Measurements from ENCODE around the gene SAE1. TPM values are rescaled to one million over a fixed set of nuclear protein-coding genes. Genes with fewer than 3 reads are reported as not detected.
A peak's percentile ranks its signal among the peaks of the same experiment; 100 is the strongest.

The SAE1 gene
- total and polyA plus RNA-seq, 2 experiments from 2014 or later, result 115 to 236 TPM

GRCh38 chr19:47107202-47107952, 23.3 kb upstream of the SAE1 start:
- no peaks in the 10 kb centered on the region for H3K27me3 ChIP-seq (ENCODE audit: insufficient read depth)
- peaks cover 17% of the 10 kb centered on the region; the same call in 1 of the 2 replicates for H3F3A ChIP-seq (replicated peaks; ENCODE audit: low read depth)
- peak overlapping the region; percentile 96 for H3K27ac ChIP-seq (ENCODE audit: low read depth)
- H3K4me2 ChIP-seq, result peak overlapping the region; percentile 93
- TF ChIP-seq ZNF331 (CRISPR knock-in tag; IDR thresholded peaks at IDR 0.05; ENCODE audit: low read depth) (no peak), ZNF462 (CRISPR knock-in tag; IDR thresholded peaks at IDR 0.05) (no peak), REST (IDR thresholded peaks at IDR 0.05; ENCODE audit: unreplicated experiment) (no peak), POLR2AphosphoS5 (IDR thresholded peaks at IDR 0.05; ENCODE audit: low read depth) (no peak), STAT1 (IDR thresholded peaks at IDR 0.05; ENCODE audit: unreplicated experiment) (no peak), NANOG (IDR thresholded peaks at IDR 0.05; ENCODE audit: borderline replicate concordance) (no peak)
- no peak overlapping the region for H3K4me3 ChIP-seq
- no peaks in the 10 kb centered on the region for H4K20me1 ChIP-seq (replicated peaks; ENCODE audit: insufficient read depth)
- peaks cover 16% of the 10 kb centered on the region for H3K27me3 Mint-ChIP-seq (ENCODE audit: insufficient read depth, low read depth, poor library complexity)
- ATAC-seq (no peak), DNase-seq (ENCODE audit: low spot score) (no peak)
- H3K9me2 ChIP-seq (ENCODE audit: insufficient read depth), result no peaks in the 10 kb centered on the region
- H3K9me3 Mint-ChIP-seq, result no peaks in the 10 kb centered on the region; the same call in 2 of the 3 replicates
- peaks cover 34% of the 10 kb centered on the region for H3K4me1 ChIP-seq (ENCODE audit: insufficient read depth)
- no peaks in the 10 kb centered on the region for H3K36me3 ChIP-seq (ENCODE audit: insufficient read depth)
- peak overlapping the region; percentile 16; the same call in 1 of the 3 replicates for H3K4me3 Mint-ChIP-seq
- H3K27ac Mint-ChIP-seq, result peak overlapping the region; percentile 99
- peaks cover 84% of the 10 kb centered on the region for H3K79me2 ChIP-seq (replicated peaks; ENCODE audit: insufficient read depth)
- H3K36me3 Mint-ChIP-seq (ENCODE audit: low read depth), result peaks cover 61% of the 10 kb centered on the region
- peaks cover 47% of the 10 kb centered on the region for H3K4me1 Mint-ChIP-seq
- H2AFZ ChIP-seq, result no peak overlapping the region

Measured in GM23338 (cell line).